Subcutaneous adipose tissue (tissue), 4 donors: ENCODE data around the gene SPEM1. TPM values are rescaled to one million over a fixed set of nuclear protein-coding genes. Genes with fewer than 3 reads are reported as not detected.

Source experiments
- total RNA-seq, 4 donors: library from RNA; depleted of rRNA; stranded (reverse); fragments of >200 nt; gene quantifications; one replicate each; pipeline ENCODE4 v1.1.0, GENCODE V29; 2016
- TF ChIP-seq, protein P1 (sequence below): fragments of 450-650 bp; IDR thresholded peaks from one replicate; pipeline ENCODE4 v1.5.1; 2016; ENCODE audit warnings: low read depth, mild to moderate bottlenecking, control low read depth, antibody characterized with exemption, moderate library complexity

The SPEM1 gene
- total RNA-seq, 4 donors from 2014 or later, result not detected

- TF ChIP-seq, protein P1, sequence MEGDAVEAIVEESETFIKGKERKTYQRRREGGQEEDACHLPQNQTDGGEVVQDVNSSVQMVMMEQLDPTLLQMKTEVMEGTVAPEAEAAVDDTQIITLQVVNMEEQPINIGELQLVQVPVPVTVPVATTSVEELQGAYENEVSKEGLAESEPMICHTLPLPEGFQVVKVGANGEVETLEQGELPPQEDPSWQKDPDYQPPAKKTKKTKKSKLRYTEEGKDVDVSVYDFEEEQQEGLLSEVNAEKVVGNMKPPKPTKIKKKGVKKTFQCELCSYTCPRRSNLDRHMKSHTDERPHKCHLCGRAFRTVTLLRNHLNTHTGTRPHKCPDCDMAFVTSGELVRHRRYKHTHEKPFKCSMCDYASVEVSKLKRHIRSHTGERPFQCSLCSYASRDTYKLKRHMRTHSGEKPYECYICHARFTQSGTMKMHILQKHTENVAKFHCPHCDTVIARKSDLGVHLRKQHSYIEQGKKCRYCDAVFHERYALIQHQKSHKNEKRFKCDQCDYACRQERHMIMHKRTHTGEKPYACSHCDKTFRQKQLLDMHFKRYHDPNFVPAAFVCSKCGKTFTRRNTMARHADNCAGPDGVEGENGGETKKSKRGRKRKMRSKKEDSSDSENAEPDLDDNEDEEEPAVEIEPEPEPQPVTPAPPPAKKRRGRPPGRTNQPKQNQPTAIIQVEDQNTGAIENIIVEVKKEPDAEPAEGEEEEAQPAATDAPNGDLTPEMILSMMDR, result no peak
These were observed 18.7 kb downstream of the SPEM1 start for GRCh38 chr17:7438656-7439460.

- TF ChIP-seq, protein P1, result no peak
These were observed 19.5 kb downstream of the SPEM1 start, which contains the start of gene FGF11 for GRCh38 chr17:7439462-7440112. Gene FGF11 (plus strand): TSS chr17:7439512. CDS start chr17:7439621, 109 bp downstream.

DNA sequence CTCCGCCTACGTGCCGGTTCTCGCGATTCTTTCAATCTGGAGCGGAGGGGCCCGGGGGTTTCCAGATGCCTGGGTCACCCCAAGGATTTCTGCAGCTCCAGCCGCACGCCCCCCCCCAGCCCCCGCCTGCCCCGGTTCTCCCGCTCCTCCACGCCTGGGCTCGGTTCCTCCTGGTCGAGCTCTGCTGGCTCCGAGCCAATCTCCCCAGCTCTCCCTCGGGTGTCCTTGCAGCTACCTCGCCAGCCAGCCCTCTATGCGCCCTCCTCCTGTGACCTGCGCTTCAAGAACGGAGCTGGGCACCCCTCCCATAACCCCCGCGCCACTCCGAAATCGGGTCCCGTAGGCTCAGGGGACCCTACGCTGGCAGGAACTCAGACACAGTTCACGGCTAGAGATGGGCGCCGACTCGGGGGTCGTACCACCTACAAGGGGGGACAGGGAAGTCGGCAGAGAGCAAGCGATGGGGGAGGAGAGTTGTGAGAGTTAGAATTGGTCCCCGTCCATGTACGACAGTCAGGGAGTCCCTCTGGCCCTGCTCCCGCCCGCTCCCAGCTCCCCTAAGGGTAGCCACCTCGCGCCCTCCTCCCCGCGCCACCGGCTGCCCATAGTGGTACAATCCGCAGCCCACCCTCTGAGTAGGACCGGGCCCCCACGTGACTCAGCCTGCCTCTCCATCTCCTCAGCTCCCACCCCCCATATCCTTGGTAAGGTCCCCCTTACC, 20.1 kb downstream of the SPEM1 start:
- TF ChIP-seq, protein P1, result no peak

- TF ChIP-seq, protein P1, result no peak
These were observed 20.7 kb downstream of the SPEM1 start for GRCh38 chr17:7440834-7441195.

- TF ChIP-seq, protein P1, result no peak
These were observed 21.1 kb downstream of the SPEM1 start for GRCh38 chr17:7441266-7441665.

DNA sequence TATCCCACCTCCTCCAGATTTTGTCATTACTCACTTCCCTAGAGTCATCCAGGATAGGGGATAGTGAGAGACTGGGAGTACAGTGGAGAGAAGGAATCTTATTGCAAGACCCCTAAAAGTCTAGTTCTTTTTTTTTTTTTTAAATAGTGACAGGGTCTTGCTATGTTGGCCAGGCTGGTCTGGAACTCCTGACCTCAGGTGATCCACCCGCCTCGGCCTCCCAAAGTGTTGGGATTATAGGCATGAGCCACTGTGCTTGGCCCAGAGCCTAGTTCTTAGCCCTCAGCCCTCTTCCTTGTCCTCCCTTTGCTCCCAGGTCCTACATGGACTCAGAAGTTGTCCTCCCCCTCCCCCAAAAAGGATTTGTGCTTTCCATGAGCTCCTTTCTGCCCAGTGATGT, 22.0 kb downstream of the SPEM1 start:
- TF ChIP-seq, protein P1, result no peak
